Measurements from ENCODE around the gene FLT3. TPM values are rescaled to one million over a fixed set of nuclear protein-coding genes. Genes with fewer than 3 reads are reported as not detected.

FLT3 gene
- total and polyA plus RNA-seq, 9 of the 15 experiments (the other 6 are each of a cell fraction or from before 2014, with no cell fraction given): not detected

GRCh38 chr13:28026508-28026907 is 73.9 kb downstream of the FLT3 start:
- ChIA-PET POLR2A (no interaction called here), CTCF (ENCODE audit: low intra/inter-chr PET ratio) (no interaction called here)
- no peaks in the 10 kb centered on the region for H3K4me1 ChIP-seq (replicated peaks in 1 of 2; ENCODE audit: control insufficient read depth in 2 of 2, insufficient read depth in 2 of 2, low read length in 2 of 2)
- H3K9me3 ChIP-seq (replicated peaks; ENCODE audit: control insufficient read depth, insufficient read depth, low read depth, low read length): no peaks in the 10 kb centered on the region
- no peaks in the 10 kb centered on the region for H3K9me1 ChIP-seq (ENCODE audit: control insufficient read depth, insufficient read depth, low read length)
- no peak overlapping the region for H3K4me3 ChIP-seq
- H2AFZ ChIP-seq (ENCODE audit: low read depth, low read length): no peak overlapping the region
- no peaks in the 10 kb centered on the region for H3K36me3 ChIP-seq (ENCODE audit: control insufficient read depth, insufficient read depth, low read length)
- in situ Hi-C loops (cut with MboI) (no loop called here), intact Hi-C loops (cut with micrococcal nuclease) (no loop called here)
- WGBS (ENCODE audit: insufficient coverage, low coverage, missing lambda C conversion rate): 21% methylated on average over 9 of the region's 9 CpGs
- peaks cover 7 to 26% of the 10 kb centered on the region in 2 experiments; a peak in 4 of 5 replicates for H3K27me3 ChIP-seq (ENCODE audit: control insufficient read depth in 2 of 2, insufficient read depth in 2 of 2, low read length in 2 of 2)
- no peak for TF ChIP-seq ZNF239 (CRISPR knock-in tag; IDR thresholded peaks at IDR 0.05)
- TF ChIP-seq FOXK2 (conservative IDR thresholded peaks at IDR 0.05 in 1 of 2, IDR thresholded peaks at IDR 0.05 in 1 of 2; ENCODE audit: low read depth in 2 of 2): no peak
- TF ChIP-seq, protein P1, sequence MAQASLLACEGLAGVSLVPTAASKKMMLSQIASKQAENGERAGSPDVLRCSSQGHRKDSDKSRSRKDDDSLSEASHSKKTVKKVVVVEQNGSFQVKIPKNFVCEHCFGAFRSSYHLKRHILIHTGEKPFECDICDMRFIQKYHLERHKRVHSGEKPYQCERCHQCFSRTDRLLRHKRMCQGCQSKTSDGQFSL (CRISPR knock-in tag; IDR thresholded peaks at IDR 0.05): no peak
- TF ChIP-seq, protein P1 (tag; IDR thresholded peaks at IDR 0.05): no peak
- TF ChIP-seq MLLT1 (IDR thresholded peaks at IDR 0.05): no peak
- FAIRE-seq: no peak
- no peak overlapping the region for H3K9ac ChIP-seq (ENCODE audit: insufficient read depth in 1 of 2, low read depth in 2 of 2, low read length in 2 of 2)
- DNase-seq (ENCODE audit: extremely low read depth in 1 of 4, low spot score in 3 of 4): no peak
- BruUV-seq (replicated peaks): no TSS peak
- H3K27ac ChIP-seq (ENCODE audit: extremely low read depth, low read depth, low read length): no peak overlapping the region
- ATAC-seq: no peak
- H3K4me2 ChIP-seq (ENCODE audit: insufficient read depth, low read length): no peak overlapping the region
- no peaks in the 10 kb centered on the region for H4K20me1 ChIP-seq (replicated peaks; ENCODE audit: control insufficient read depth, insufficient read depth, low read length)
- H3K79me2 ChIP-seq (ENCODE audit: control insufficient read depth, insufficient read depth, low read length): no peaks in the 10 kb centered on the region

All from K562 (cell line).